Panc1 (cell line): ENCODE results near the gene SLC12A5. TPM values are rescaled to one million over a fixed set of nuclear protein-coding genes. Genes with fewer than 3 reads are reported as not detected.

Experiments
- ATAC-seq: fragments of 200-7000 bp; cut with Tn5 transposase; 2 replicates; pipeline ENCODE4 v1.9.1; 2020; ENCODE audit warnings: mild to moderate bottlenecking, moderate library complexity
- BruUV-seq: library from RNA; stranded (reverse); fragments of 400-500 nt; replicated peaks from 2 replicates; lab custom pipeline; 2021; lab: Mats Ljungman, UMichigan
- CTCF ChIA-PET: fragments of 300-600 bp; sonication (Branson Sonifier 250); formaldehyde crosslinking; loops from one replicate; lab custom pipeline; 2022; ENCODE audit warnings: antibody characterized with exemption; lab: Charles Lee
- POLR2A ChIA-PET: fragments of 300-600 bp; sonication (Branson Sonifier 250); formaldehyde crosslinking; loops from one replicate; lab custom pipeline; 2022; ENCODE audit warnings: antibody characterized with exemption; lab: Charles Lee
- DNase-seq: peaks from one replicate; pipeline ENCODE4 v3.0.0-alpha.2; 2010; ENCODE audit warnings: low read depth, low spot score
- H3K27ac ChIP-seq: 2 replicates; pipeline ENCODE4 v1.5.1; 2011; ENCODE audit warnings: mild to moderate bottlenecking, low read length, inconsistent platforms
- H3K27me3 ChIP-seq: fragments of 200-500 bp; sonication (Bioruptor generic); 2 replicates; pipeline ENCODE4 v1.6.0; 2014; ENCODE audit warnings: low read length, inconsistent platforms; ENCODE audit not compliant: control insufficient read depth, insufficient read depth
- H3K36me3 ChIP-seq: fragments of 200-500 bp; sonication (Bioruptor generic); 2 replicates; pipeline ENCODE4 v1.5.1; 2014; ENCODE audit warnings: inconsistent platforms, mild to moderate bottlenecking, low read length, moderate library complexity; ENCODE audit not compliant: control insufficient read depth, insufficient read depth
- H3K4me1 ChIP-seq: 2 replicates; pipeline ENCODE4 v1.5.1; 2011; ENCODE audit warnings: inconsistent platforms, mild to moderate bottlenecking, low read length, moderate library complexity; ENCODE audit not compliant: control insufficient read depth, insufficient read depth
- H3K4me3 ChIP-seq, 2 experiments: 2 replicates each; pipeline ENCODE4 v1.5.1; 2011 to 2012; ENCODE audit warnings: low read depth in 2 of 2, low read length in 2 of 2, mild to moderate bottlenecking in 2 of 2, inconsistent platforms in 1 of 2, moderate library complexity in 1 of 2
- H3K9me3 ChIP-seq: fragments of 200-500 bp; sonication (Bioruptor generic); 2 replicates; pipeline ENCODE4 v1.5.1; 2014; ENCODE audit warnings: low read depth, mild to moderate bottlenecking, inconsistent platforms, low read length, moderate library complexity; ENCODE audit not compliant: control insufficient read depth, insufficient read depth
- POLR2AphosphoS5 ChIP-seq: IDR thresholded peaks from 2 replicates; pipeline ENCODE4 v1.6.1; 2012; ENCODE audit warnings: mild to moderate bottlenecking, low read depth, low read length, moderate library complexity
- SIN3A ChIP-seq: IDR thresholded peaks from 2 replicates; pipeline ENCODE4 v1.6.1; 2012; ENCODE audit warnings: low read depth, mild to moderate bottlenecking, low read length, moderate library complexity, borderline replicate concordance; ENCODE audit not compliant: insufficient read depth
- TCF7L2 ChIP-seq: IDR thresholded peaks from 2 replicates; pipeline ENCODE4 v1.6.1; 2011; ENCODE audit warnings: mild to moderate bottlenecking, low read depth, low read length, inconsistent platforms
- in situ Hi-C: cut with HindIII; loops from 2 replicates; pipeline ENCODE4 v1.10.0; 2016; ENCODE audit warnings: low sequenced_read_pairs, low pct_unique_long_range_greater_than_20kb
- intact Hi-C: fragments of 100-400 bp; cut with micrococcal nuclease; formaldehyde crosslinking; loops from one replicate; pipeline ENCODE4 v1.10.0; 2022; ENCODE audit not compliant: unreplicated experiment
- total RNA-seq: library from RNA; stranded (reverse); gene quantifications from one replicate; pipeline ENCODE4 v1.2.1, GENCODE V29; 2021; ENCODE audit not compliant: unreplicated experiment
- TF ChIP-seq, protein P1 (sequence below): fragments of 450-650 bp; IDR thresholded peaks from 2 replicates; pipeline ENCODE4 v1.5.1; 2017; ENCODE audit warnings: mild to moderate bottlenecking
- TF ChIP-seq, protein P2 (sequence below), 2 experiments: IDR thresholded peaks; 2 replicates each; pipeline ENCODE4 v1.6.1; 2011 to 2012; ENCODE audit warnings: low read depth in 2 of 2, control low read depth in 1 of 2, low read length in 1 of 2, mild to moderate bottlenecking in 1 of 2, moderate library complexity in 1 of 2; ENCODE audit not compliant: insufficient read depth in 1 of 2

The SLC12A5 gene
- total RNA-seq, 1 experiment from 2014 or later = 11.8 TPM

DNA sequence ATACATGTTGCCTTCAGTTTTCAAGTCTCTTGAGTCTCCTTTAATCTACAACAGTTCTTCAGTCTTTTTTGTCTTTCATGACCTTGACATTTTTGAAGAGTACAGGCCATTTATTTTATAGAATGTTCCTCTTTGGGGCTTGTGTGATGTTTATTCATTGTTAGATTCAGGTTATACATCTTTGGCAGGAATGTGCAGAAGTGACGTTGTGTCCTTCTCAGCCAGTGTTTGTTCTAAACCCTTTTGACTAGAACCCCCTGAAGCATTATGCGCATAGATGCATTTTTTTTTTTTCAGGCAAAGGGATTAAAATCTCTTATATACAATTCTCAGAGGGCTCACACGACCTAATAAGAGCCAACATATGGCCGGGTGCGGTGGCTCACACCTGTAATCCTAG is 72.0 kb downstream of the SLC12A5 start:
- TF ChIP-seq, protein P1, sequence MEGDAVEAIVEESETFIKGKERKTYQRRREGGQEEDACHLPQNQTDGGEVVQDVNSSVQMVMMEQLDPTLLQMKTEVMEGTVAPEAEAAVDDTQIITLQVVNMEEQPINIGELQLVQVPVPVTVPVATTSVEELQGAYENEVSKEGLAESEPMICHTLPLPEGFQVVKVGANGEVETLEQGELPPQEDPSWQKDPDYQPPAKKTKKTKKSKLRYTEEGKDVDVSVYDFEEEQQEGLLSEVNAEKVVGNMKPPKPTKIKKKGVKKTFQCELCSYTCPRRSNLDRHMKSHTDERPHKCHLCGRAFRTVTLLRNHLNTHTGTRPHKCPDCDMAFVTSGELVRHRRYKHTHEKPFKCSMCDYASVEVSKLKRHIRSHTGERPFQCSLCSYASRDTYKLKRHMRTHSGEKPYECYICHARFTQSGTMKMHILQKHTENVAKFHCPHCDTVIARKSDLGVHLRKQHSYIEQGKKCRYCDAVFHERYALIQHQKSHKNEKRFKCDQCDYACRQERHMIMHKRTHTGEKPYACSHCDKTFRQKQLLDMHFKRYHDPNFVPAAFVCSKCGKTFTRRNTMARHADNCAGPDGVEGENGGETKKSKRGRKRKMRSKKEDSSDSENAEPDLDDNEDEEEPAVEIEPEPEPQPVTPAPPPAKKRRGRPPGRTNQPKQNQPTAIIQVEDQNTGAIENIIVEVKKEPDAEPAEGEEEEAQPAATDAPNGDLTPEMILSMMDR = no peak
- no peak for TF ChIP-seq SIN3A
- H3K36me3 ChIP-seq = no peaks in the 10 kb centered on the region
- H3K4me3 ChIP-seq = no peak overlapping the region
- peaks cover 5% of the 10 kb centered on the region; the same call in 1 of the 2 replicates for H3K27me3 ChIP-seq
- H3K4me1 ChIP-seq = no peaks in the 10 kb centered on the region
- DNase-seq (no peak), ATAC-seq (no peak)
- in situ Hi-C loops = no loop called here
- CTCF ChIA-PET = no interaction called here
- POLR2A ChIA-PET = interaction anchor here (0.7 kb wide), 1 partner anchor 263 kb away, joined by 4 read pairs; no protein-coding TSS in a partner anchor
- BruUV-seq = no TSS peak
- H3K9me3 ChIP-seq = no peaks in the 10 kb centered on the region
- H3K27ac ChIP-seq = no peak overlapping the region
- intact Hi-C loops = no loop called here

- ATAC-seq (no peak), DNase-seq (no peak)
- TF ChIP-seq TCF7L2 (no peak), SIN3A (no peak), POLR2AphosphoS5 (no peak)
- TF ChIP-seq, protein P2, sequence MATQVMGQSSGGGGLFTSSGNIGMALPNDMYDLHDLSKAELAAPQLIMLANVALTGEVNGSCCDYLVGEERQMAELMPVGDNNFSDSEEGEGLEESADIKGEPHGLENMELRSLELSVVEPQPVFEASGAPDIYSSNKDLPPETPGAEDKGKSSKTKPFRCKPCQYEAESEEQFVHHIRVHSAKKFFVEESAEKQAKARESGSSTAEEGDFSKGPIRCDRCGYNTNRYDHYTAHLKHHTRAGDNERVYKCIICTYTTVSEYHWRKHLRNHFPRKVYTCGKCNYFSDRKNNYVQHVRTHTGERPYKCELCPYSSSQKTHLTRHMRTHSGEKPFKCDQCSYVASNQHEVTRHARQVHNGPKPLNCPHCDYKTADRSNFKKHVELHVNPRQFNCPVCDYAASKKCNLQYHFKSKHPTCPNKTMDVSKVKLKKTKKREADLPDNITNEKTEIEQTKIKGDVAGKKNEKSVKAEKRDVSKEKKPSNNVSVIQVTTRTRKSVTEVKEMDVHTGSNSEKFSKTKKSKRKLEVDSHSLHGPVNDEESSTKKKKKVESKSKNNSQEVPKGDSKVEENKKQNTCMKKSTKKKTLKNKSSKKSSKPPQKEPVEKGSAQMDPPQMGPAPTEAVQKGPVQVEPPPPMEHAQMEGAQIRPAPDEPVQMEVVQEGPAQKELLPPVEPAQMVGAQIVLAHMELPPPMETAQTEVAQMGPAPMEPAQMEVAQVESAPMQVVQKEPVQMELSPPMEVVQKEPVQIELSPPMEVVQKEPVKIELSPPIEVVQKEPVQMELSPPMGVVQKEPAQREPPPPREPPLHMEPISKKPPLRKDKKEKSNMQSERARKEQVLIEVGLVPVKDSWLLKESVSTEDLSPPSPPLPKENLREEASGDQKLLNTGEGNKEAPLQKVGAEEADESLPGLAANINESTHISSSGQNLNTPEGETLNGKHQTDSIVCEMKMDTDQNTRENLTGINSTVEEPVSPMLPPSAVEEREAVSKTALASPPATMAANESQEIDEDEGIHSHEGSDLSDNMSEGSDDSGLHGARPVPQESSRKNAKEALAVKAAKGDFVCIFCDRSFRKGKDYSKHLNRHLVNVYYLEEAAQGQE (IDR thresholded peaks at IDR 0.05; ENCODE audit: insufficient read depth in 1 of 2, low read depth in 2 of 2, low read length in 1 of 2) = no peak
- TF ChIP-seq, protein P1 = no peak
- H3K27ac ChIP-seq = no peak overlapping the region
- in situ Hi-C loops = no loop called here
- no peaks in the 10 kb centered on the region for H3K9me3 ChIP-seq
- POLR2A ChIA-PET = no interaction called here
- CTCF ChIA-PET = no interaction called here
- BruUV-seq = no TSS peak
- no peaks in the 10 kb centered on the region for H3K36me3 ChIP-seq
- no peak overlapping the region for H3K4me3 ChIP-seq
- H3K27me3 ChIP-seq = peaks cover 13% of the 10 kb centered on the region
- no peaks in the 10 kb centered on the region for H3K4me1 ChIP-seq
- intact Hi-C loops = no loop called here
Measured at GRCh38 chr20:46101957-46102356, 72.9 kb downstream of the SLC12A5 start.
